Astrocyte (in vitro differentiated cells and primary cell): ENCODE results near the gene SOHLH2. TPM values are rescaled to one million over a fixed set of nuclear protein-coding genes. Genes with fewer than 3 reads are reported as not detected.

Experiments used
- DNase-seq: peaks from one replicate; pipeline ENCODE4 v3.0.0-alpha.2; 2010; ENCODE audit warnings: low read depth
- FAIRE-seq: peaks from 2 replicates; lab custom pipeline; 2011; peaks lifted over from hg19 to GRCh38; lab: Jason Lieb, UNC
- H2AFZ ChIP-seq: 2 replicates; pipeline ENCODE4 v1.6.0; 2012; ENCODE audit warnings: low read depth, low read length, inconsistent platforms
- H3K27ac ChIP-seq: 2 replicates; pipeline ENCODE4 v1.5.1; 2011; ENCODE audit warnings: low read depth, low read length, inconsistent platforms
- H3K27me3 ChIP-seq: 2 replicates; pipeline ENCODE4 v1.6.0; 2011; ENCODE audit warnings: low read length, inconsistent platforms; ENCODE audit not compliant: insufficient read depth
- H3K36me3 ChIP-seq: 2 replicates; pipeline ENCODE4 v1.5.1; 2011; ENCODE audit warnings: low read length, inconsistent platforms; ENCODE audit not compliant: insufficient read depth
- H3K4me1 ChIP-seq: 2 replicates; pipeline ENCODE4 v1.5.1; 2011; ENCODE audit warnings: low read length, inconsistent platforms; ENCODE audit not compliant: insufficient read depth
- H3K4me2 ChIP-seq: 2 replicates; pipeline ENCODE4 v1.6.0; 2012; ENCODE audit warnings: low read length, inconsistent platforms
- H3K4me3 ChIP-seq: 2 replicates; pipeline ENCODE4 v1.5.1; 2011; ENCODE audit warnings: low read depth, mild to moderate bottlenecking, low read length, inconsistent platforms; ENCODE audit not compliant: insufficient read depth
- H3K79me2 ChIP-seq: 2 replicates; pipeline ENCODE4 v1.6.0; 2012; ENCODE audit warnings: mild to moderate bottlenecking, low read length, inconsistent platforms; ENCODE audit not compliant: insufficient read depth
- H3K9ac ChIP-seq: 2 replicates; pipeline ENCODE4 v1.6.0; 2012; ENCODE audit warnings: mild to moderate bottlenecking, low read length, inconsistent platforms
- H3K9me3 ChIP-seq: 2 replicates; pipeline ENCODE4 v1.5.1; 2012; ENCODE audit warnings: low read depth, mild to moderate bottlenecking, low read length, inconsistent platforms; ENCODE audit not compliant: insufficient read depth
- H4K20me1 ChIP-seq: 2 replicates; pipeline ENCODE4 v1.6.0; 2012; ENCODE audit warnings: low read length, inconsistent platforms; ENCODE audit not compliant: insufficient read depth
- H3K27ac Mint-ChIP-seq: one replicate; pipeline ENCODE4 v1.8.0; 2021; ENCODE audit warnings: mild to moderate bottlenecking, mixed read lengths; ENCODE audit not compliant: unreplicated experiment
- H3K27me3 Mint-ChIP-seq: one replicate; pipeline ENCODE4 v1.8.0; 2021; ENCODE audit warnings: low read depth, mixed read lengths; ENCODE audit not compliant: unreplicated experiment
- H3K36me3 Mint-ChIP-seq: one replicate; pipeline ENCODE4 v1.8.0; 2021; ENCODE audit warnings: low read depth, mixed read lengths; ENCODE audit not compliant: unreplicated experiment
- H3K4me1 Mint-ChIP-seq: one replicate; pipeline ENCODE4 v1.8.0; 2021; ENCODE audit warnings: low read depth, mixed read lengths; ENCODE audit not compliant: unreplicated experiment
- H3K4me3 Mint-ChIP-seq: one replicate; pipeline ENCODE4 v1.8.0; 2021; ENCODE audit warnings: mild to moderate bottlenecking, moderate library complexity, mixed read lengths; ENCODE audit not compliant: unreplicated experiment
- H3K9me3 Mint-ChIP-seq: one replicate; pipeline ENCODE4 v1.8.0; 2021; ENCODE audit warnings: mild to moderate bottlenecking, mixed read lengths; ENCODE audit not compliant: unreplicated experiment
- EZH2 ChIP-seq: IDR thresholded peaks from 2 replicates; pipeline ENCODE4 v1.6.1; 2012; ENCODE audit warnings: mild to moderate bottlenecking, low read length, inconsistent platforms; ENCODE audit not compliant: insufficient read depth
- total RNA-seq: library from RNA; stranded (reverse); gene quantifications from 2 replicates; pipeline ENCODE4 v1.2.1, GENCODE V29; 2021
- TF ChIP-seq, protein P1 (sequence below): IDR thresholded peaks from 2 replicates; pipeline ENCODE4 v1.5.1; 2011; ENCODE audit warnings: low read depth, mild to moderate bottlenecking, inconsistent platforms, low read length, moderate library complexity; ENCODE audit not compliant: insufficient read depth

The SOHLH2 gene
- total RNA-seq, 1 donor from 2014 or later = not detected

DNA sequence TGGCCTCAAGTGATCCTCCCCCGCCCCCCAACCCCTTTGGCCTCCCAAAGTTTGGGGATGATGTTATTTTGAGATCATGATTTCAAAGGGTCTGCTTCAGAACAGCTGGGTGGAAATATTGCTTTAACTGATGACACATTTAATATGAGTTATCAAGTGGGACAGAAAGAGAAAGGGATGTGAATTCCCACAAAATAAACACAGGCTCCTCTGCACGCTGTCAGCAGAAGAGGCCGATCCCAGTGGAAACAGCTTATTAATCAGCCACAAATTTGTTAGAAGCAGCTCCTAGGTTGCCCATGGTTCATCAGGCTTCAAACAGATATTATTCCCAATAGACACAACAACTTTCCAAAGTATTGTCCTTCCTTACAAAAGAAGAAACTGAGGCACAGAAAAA is 87.9 kb downstream of the SOHLH2 start:
- Histone ChIP-seq H3K4me2 (no peak overlapping the region), H3K4me1 (peaks cover 23% of the 10 kb centered on the region), H3K9ac (no peak overlapping the region), H3K9me3 (no peaks in the 10 kb centered on the region), H3K4me3 (no peak overlapping the region), H3K79me2 (peaks cover 48% of the 10 kb centered on the region), H4K20me1 (peaks cover 13% of the 10 kb centered on the region), H3K36me3 (no peaks in the 10 kb centered on the region), H3K27ac (no peak overlapping the region), H2AFZ (no peak overlapping the region), H3K27me3 (peaks cover 20% of the 10 kb centered on the region)
- H3K4me3 Mint-ChIP-seq = no peak overlapping the region
- no peaks in the 10 kb centered on the region for H3K9me3 Mint-ChIP-seq
- no peaks in the 10 kb centered on the region for H3K4me1 Mint-ChIP-seq
- H3K27me3 Mint-ChIP-seq = peaks cover 42% of the 10 kb centered on the region
- FAIRE-seq (no peak), DNase-seq (no peak)
- no peak for TF ChIP-seq EZH2
- TF ChIP-seq, protein P1, sequence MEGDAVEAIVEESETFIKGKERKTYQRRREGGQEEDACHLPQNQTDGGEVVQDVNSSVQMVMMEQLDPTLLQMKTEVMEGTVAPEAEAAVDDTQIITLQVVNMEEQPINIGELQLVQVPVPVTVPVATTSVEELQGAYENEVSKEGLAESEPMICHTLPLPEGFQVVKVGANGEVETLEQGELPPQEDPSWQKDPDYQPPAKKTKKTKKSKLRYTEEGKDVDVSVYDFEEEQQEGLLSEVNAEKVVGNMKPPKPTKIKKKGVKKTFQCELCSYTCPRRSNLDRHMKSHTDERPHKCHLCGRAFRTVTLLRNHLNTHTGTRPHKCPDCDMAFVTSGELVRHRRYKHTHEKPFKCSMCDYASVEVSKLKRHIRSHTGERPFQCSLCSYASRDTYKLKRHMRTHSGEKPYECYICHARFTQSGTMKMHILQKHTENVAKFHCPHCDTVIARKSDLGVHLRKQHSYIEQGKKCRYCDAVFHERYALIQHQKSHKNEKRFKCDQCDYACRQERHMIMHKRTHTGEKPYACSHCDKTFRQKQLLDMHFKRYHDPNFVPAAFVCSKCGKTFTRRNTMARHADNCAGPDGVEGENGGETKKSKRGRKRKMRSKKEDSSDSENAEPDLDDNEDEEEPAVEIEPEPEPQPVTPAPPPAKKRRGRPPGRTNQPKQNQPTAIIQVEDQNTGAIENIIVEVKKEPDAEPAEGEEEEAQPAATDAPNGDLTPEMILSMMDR = no peak
- no peak overlapping the region for H3K27ac Mint-ChIP-seq
- no peaks in the 10 kb centered on the region for H3K36me3 Mint-ChIP-seq

DNA sequence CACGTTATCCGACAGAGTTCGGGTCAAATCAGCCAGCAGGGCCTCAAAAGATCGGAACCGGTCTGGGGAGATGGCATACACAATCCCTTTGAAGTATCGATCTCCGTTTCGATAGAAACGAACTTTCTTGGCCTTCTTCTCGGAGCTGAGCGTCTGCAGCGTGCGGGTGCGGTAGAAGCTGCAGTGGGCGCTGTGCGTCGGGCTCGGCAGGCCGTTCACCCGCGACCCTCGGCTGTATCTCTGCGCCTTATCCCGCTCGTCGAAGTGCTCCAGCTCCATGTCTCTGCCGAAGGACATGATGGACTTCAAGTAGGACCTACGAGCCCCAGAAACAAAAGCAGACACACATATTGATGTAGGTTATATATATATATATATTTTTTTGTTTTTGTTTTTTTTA is 88.5 kb downstream of the SOHLH2 start:
- Mint-ChIP-seq H3K36me3 (no peaks in the 10 kb centered on the region), H3K4me1 (no peaks in the 10 kb centered on the region), H3K4me3 (no peak overlapping the region), H3K27me3 (peaks cover 40% of the 10 kb centered on the region), H3K9me3 (no peaks in the 10 kb centered on the region), H3K27ac (no peak overlapping the region)
- H3K79me2 ChIP-seq = peaks cover 48% of the 10 kb centered on the region
- H2AFZ ChIP-seq = no peak overlapping the region
- H3K27me3 ChIP-seq = peaks cover 20% of the 10 kb centered on the region
- H3K9me3 ChIP-seq = no peaks in the 10 kb centered on the region
- peaks cover 23% of the 10 kb centered on the region for H3K4me1 ChIP-seq
- no peak overlapping the region for H3K9ac ChIP-seq
- DNase-seq (no peak), FAIRE-seq (no peak)
- H3K4me2 ChIP-seq = no peak overlapping the region
- no peak overlapping the region for H3K27ac ChIP-seq
- H3K4me3 ChIP-seq = no peak overlapping the region
- no peak for TF ChIP-seq EZH2
- TF ChIP-seq, protein P1 = no peak
- no peaks in the 10 kb centered on the region for H3K36me3 ChIP-seq
- H4K20me1 ChIP-seq = peaks cover 13% of the 10 kb centered on the region

DNA sequence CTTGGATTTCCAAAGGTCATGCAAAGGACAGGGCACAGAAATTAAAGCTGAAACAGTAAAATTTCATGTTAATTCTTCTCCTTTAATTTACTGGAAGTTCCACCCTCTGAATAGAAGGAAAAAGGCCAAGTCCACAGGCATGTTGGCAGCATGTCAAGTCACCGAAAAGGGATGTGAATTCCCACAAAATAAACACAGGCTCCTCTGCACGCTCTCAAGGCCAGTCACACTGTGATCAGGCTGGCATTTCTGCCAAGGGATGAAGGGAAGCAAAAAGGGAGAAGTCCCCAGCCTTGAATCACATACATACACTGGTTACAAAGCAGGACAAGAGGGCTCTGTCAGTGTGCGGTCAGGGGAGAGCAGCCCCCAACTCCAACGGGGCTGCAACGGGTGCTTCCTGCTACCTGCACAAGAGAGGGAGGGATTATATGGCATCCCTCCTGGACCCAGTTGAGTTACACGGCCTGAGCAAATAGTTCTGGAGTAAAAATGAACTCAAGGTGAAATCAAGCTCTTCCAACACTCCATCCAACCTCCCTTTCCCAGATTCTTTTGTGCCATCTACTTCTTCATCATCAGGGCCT is 90.0 kb downstream of the SOHLH2 start:
- Histone ChIP-seq H3K27ac (no peak overlapping the region), H3K9me3 (no peaks in the 10 kb centered on the region), H3K79me2 (peaks cover 36% of the 10 kb centered on the region), H3K4me2 (peak overlapping the region; percentile 15), H2AFZ (no peak overlapping the region), H3K9ac (no peak overlapping the region), H3K4me1 (peaks cover 13% of the 10 kb centered on the region), H4K20me1 (peaks cover 1% of the 10 kb centered on the region), H3K27me3 (peaks cover 7% of the 10 kb centered on the region), H3K4me3 (no peak overlapping the region), H3K36me3 (no peaks in the 10 kb centered on the region)
- Mint-ChIP-seq H3K36me3 (no peaks in the 10 kb centered on the region), H3K4me1 (no peaks in the 10 kb centered on the region), H3K27ac (no peak overlapping the region), H3K27me3 (peaks cover 27% of the 10 kb centered on the region), H3K4me3 (no peak overlapping the region), H3K9me3 (no peaks in the 10 kb centered on the region)
- peak; percentile 78 for DNase-seq
- TF ChIP-seq, protein P1 = no peak
- TF ChIP-seq EZH2 = no peak
- no peak for FAIRE-seq
